Nephron (organoid): ENCODE measurements around the gene PROSER3.

Source experiments
- H3K27ac Mint-ChIP-seq, 3 experiments: 2 replicates each; pipeline ENCODE4 v1.8.0; 2020; ENCODE audit warnings: mixed read lengths in 3 of 3, mild to moderate bottlenecking in 2 of 3, moderate library complexity in 1 of 3
- H3K27me3 Mint-ChIP-seq: 2 replicates; pipeline ENCODE4 v1.8.0; 2021; ENCODE audit warnings: low read depth, mild to moderate bottlenecking, moderate library complexity, mixed read lengths
- H3K36me3 Mint-ChIP-seq: 2 replicates; pipeline ENCODE4 v1.8.0; 2020; ENCODE audit warnings: low read depth, mixed read lengths
- H3K4me1 Mint-ChIP-seq: 2 replicates; pipeline ENCODE4 v1.8.0; 2020; ENCODE audit warnings: mixed read lengths
- H3K4me3 Mint-ChIP-seq, 3 experiments: 2 replicates each; pipeline ENCODE4 v1.8.0; 2020; ENCODE audit warnings: mild to moderate bottlenecking in 3 of 3, mixed read lengths in 3 of 3, moderate library complexity in 2 of 3
- H3K9me3 Mint-ChIP-seq: 2 replicates; pipeline ENCODE4 v1.8.0; 2020; ENCODE audit warnings: mixed read lengths
- CTCF ChIP-seq, 3 experiments: fragments of 200-600 bp; sonication (generic); IDR thresholded peaks; one replicate each; pipeline ENCODE4 v1.5.0; 2021; ENCODE audit warnings: antibody characterized with exemption in 3 of 3; ENCODE audit not compliant: unreplicated experiment in 3 of 3

The PROSER3 gene

GRCh38 chr19:35730326-35730725 is 27.6 kb upstream of the PROSER3 start:
- no peak for TF ChIP-seq CTCF (IDR thresholded peaks at IDR 0.05; ENCODE audit: unreplicated experiment in 3 of 3)
- no peak overlapping the region for H3K27ac Mint-ChIP-seq
- H3K36me3 Mint-ChIP-seq = peaks cover 59% of the 10 kb centered on the region
- H3K4me3 Mint-ChIP-seq = no peak overlapping the region
- H3K4me1 Mint-ChIP-seq = no peaks in the 10 kb centered on the region
- H3K9me3 Mint-ChIP-seq = no peaks in the 10 kb centered on the region
- H3K27me3 Mint-ChIP-seq = no peaks in the 10 kb centered on the region

- TF ChIP-seq CTCF (IDR thresholded peaks at IDR 0.05; ENCODE audit: unreplicated experiment in 3 of 3) = no peak
- Mint-ChIP-seq H3K9me3 (no peaks in the 10 kb centered on the region), H3K4me1 (no peaks in the 10 kb centered on the region), H3K27ac (no peak overlapping the region), H3K36me3 (peaks cover 55% of the 10 kb centered on the region), H3K27me3 (no peaks in the 10 kb centered on the region), H3K4me3 (no peak overlapping the region)
Measured at GRCh38 chr19:35731353-35731752, 26.6 kb upstream of the PROSER3 start.

GRCh38 chr19:35731779-35732405 is 26.1 kb upstream of the PROSER3 start:
- Mint-ChIP-seq H3K4me3 (no peak overlapping the region), H3K27me3 (no peaks in the 10 kb centered on the region), H3K27ac (no peak overlapping the region), H3K36me3 (peaks cover 55% of the 10 kb centered on the region), H3K9me3 (no peaks in the 10 kb centered on the region), H3K4me1 (no peaks in the 10 kb centered on the region)
- no peak for TF ChIP-seq CTCF (IDR thresholded peaks at IDR 0.05; ENCODE audit: unreplicated experiment in 3 of 3)

GRCh38 chr19:35732540-35733179 is 25.3 kb upstream of the PROSER3 start:
- peaks cover 54% of the 10 kb centered on the region for H3K36me3 Mint-ChIP-seq

GRCh38 chr19:35733180-35734125 is 24.5 kb upstream of the PROSER3 start:
- Mint-ChIP-seq H3K4me1 (no peaks in the 10 kb centered on the region), H3K4me3 (no peak overlapping the region), H3K36me3 (peaks cover 49% of the 10 kb centered on the region), H3K9me3 (no peaks in the 10 kb centered on the region), H3K27ac (no peak overlapping the region), H3K27me3 (peaks cover 7% of the 10 kb centered on the region)
- TF ChIP-seq CTCF (IDR thresholded peaks at IDR 0.05; ENCODE audit: unreplicated experiment in 3 of 3) = no peak

More at GRCh38 chr19:35732540-35733179, 25.3 kb upstream of the PROSER3 start:
- Mint-ChIP-seq H3K9me3 (no peaks in the 10 kb centered on the region), H3K27me3 (peaks cover 6% of the 10 kb centered on the region), H3K4me1 (no peaks in the 10 kb centered on the region), H3K4me3 (no peak overlapping the region), H3K27ac (no peak overlapping the region)
- no peak for TF ChIP-seq CTCF (IDR thresholded peaks at IDR 0.05; ENCODE audit: unreplicated experiment in 3 of 3)
